NK-92 (cell line): ENCODE data around the gene GLRX5.

Source experiments
- DNase-seq: peaks from one replicate; lab custom pipeline; 2025; ENCODE audit not compliant: unreplicated experiment; lab: John Stamatoyannopoulos, UW

GLRX5 gene

DNA sequence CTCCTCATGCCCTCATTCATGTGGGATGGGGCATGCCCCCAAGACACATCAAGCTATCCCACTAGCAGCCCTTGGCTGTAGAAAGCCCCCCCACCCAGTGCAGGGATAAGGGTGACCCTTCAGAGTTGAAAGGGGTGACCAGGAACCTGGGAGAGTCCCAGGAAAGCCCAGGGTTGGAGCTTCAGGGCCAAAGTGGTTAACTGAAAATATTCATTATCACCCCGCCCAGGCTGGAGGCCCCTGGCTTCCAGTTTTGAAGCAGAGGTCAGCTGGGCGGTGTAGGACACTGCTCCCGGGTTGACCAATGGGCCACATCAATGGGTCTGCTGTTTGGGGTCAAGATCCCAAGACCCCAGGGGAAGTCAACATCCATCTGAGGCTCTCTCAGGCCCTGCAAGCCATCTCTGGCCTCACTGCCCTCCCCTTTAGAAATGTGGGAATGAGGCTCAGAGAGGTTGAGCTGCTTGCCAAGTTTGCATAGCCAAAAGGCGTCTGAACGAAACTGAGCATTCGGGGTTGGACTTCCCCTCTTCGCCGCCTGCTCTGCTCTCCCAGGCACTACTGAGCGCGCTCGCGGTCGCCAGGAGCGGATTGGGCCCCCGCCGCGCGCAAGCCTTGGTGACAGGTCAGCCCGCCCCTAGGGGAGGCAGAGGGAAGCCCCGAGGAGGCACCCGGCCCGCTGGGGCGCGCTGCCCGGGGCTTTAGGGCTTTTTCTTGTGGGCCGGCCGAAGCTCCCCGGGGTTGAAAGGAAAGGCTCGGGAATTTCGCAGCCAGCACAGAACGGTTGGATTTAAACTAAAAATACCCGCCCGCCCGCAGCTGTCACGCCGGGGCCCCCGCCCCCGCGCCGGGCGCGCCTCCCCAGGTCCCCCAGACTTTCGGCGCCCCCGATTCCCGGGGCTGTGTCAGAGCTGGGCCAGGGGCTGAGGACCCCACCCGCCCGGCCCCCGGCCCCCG, 19.0 kb upstream of the GLRX5 start:
- no peak for DNase-seq

DNA sequence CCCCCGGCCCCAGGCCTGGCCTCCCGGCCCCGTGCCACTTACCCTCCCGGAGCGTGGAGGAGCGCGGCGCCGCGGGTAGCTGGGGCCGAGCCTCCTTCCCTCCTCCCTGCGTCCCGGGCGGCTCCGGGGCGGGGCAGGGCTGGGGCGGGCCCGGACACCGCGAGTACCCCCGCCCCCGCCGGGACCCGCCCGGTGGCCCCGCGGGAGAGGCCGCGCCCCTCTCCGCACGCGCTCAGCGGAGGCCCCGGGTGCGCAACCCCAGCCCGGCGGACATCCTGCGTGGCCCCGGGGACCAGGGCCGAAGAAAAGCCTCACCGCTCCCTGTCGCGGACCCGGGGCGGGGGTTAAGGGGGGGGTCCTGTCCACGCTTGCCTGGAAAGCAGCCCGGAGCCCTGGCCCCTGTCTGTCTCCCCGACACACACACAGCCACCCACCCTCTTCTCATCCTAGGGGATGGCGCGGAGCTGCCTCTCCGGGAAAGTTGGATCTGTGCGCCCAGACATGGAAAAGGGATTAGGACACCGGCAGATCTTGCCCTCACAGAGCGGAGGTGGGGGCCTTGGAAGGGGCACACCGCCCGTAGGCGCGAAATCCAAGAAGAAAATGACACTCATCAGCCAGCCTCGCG, 18.2 kb upstream of the GLRX5 start, which contains the start of gene SYNE3:
SYNE3 (minus strand) TSS at position 97 of the 628 bp plus-strand sequence. CDS start 40,829 bp downstream, outside the sequence.
- DNase-seq: no peak

DNA sequence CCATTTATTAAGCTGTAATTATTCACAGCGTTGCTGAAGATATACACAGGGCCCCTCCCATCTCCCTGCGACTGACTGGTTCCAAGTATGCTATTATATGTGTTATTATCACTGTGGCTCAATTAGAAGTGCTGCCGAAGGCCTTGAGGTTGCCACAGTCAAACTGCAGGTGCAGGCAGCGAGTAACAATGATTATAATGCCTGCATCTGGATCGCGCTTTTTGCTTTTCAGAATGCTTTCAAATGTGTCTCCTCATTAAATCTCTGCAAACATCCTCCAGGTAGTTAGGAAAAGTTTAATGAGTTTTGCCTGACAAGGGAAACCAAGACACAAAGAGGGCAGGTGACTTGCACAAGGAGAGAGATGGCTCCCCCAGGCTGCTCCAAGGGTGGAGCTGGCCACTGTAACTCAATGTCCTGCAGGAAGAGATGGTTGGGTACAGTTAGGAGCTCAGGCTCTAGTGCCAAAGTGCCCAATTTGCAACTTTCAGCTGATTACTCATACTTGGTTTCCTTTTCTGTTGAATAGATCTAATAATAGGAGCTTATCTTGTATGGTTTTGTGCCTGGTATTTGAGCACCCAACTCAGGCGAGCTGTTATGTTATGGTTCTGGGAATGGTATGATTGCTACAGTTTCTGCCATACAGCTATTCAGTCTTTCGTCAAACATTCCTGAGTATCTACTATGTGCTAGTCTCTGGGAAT, 16.7 kb upstream of the GLRX5 start:
- DNase-seq: no peak

DNA sequence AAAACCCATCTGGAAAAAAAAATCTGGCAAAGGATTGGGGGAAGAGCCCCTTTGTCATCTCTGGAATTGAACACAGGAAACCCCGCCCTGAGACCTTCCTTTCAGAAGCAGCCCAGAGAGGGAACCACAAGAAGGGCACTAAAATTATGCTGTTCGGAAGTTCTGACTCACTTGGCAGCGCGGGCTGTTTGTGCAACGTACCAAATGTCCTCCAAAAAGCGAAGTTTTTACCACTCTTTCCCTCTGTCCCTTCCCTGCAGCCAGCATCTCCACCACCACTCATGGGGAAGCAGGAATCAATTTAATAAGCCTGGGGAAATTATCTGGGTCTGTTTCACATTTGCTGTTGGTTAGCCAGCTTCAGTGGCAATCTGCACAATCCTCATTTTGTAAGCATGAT, 15.2 kb upstream of the GLRX5 start:
- DNase-seq: no peak

DNA sequence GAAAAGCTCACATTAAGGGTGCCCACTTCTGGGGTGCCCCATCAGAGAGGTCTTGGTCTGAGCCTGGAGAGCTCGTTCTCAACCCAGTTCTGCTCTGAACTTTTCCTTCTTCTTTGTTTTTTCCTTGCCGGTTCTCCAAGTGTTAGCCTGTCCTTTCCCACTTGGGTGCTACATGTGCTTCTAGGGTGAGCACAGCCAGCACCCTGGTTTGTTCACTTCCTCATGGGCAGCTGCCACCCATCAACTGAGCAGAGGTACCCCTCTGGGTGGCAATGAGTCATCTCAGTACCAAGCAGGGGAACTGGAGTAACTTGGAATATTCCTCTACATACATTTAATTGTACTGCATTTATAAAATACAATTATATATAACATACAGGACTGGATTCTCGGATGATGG, 14.5 kb upstream of the GLRX5 start:
- no peak for DNase-seq

- no peak for DNase-seq
Observed at GRCh38 chr14:95521001-95521400, 13.8 kb upstream of the GLRX5 start.

DNA sequence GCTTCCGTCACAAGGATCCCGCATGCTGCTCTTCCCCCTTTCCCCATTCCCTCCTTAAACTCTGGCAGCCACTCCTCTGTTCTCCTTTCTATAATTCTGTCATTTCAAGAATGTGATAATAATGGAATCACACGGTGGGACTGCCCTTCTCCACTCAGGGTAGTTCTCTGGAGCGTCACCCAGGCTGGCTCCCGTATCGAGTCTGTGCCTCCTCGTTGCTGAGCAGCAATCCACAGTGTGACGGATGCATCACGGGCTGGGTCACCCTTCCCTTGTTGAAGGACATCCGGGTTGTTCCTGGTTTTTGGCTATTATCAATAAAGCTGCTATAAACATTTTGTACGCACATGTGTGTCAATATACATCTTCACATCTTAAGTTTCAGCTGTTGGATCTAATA, 12.7 kb upstream of the GLRX5 start:
- no peak for DNase-seq

DNA sequence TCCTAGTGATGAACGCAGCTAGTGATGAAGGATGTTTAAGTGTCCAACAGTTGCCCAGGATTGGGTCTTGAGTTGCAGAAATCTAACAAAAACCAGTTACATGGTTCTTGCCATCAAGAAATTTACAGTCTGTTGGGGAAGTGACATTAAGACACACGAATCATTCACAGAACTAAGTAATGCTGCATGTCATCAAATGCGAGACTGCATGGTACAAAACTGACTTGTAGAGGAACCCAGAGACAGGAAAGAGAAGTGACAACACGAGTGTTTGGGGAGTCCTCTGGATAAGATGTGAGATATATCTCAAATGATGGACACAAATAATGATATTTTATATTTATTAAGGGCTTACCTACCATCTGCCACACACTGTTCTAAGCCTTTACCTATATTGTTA, 12.3 kb upstream of the GLRX5 start:
- no peak for DNase-seq

DNA sequence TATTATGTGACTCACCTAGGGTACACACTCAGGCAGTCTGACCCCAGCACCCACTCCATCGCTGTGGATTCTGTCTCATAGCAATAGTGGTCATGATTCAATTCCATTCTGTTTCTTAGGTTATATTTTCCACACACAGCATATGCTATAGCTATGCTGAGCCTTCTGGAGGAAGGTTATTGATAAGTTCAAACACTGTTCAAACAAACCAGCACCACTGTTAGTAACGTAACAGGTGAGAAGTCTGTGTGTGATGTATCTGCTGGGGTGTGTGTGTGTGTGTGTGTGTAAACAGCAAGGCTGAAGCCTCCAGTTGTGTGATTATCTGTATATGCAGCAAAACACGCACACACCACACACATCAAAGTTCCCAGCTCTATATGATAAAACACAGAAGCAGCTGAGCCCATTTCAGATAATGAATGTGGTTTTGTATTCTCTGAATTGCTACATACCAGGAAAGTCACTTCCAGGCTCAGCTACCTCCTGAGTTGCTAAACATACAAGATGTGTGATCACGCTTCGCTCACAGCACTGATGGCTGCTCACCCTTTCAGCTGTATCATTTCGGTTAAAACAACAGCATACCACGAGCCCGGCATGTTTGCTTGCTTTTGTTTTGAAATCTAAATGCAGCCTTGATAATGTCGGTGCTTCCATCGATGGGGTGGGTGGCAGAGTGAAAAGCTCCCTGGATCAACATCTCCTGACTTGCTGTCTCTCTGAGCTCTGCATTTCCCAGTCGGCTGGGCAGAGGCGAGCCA, 11.6 kb upstream of the GLRX5 start:
- no peak for DNase-seq

DNA sequence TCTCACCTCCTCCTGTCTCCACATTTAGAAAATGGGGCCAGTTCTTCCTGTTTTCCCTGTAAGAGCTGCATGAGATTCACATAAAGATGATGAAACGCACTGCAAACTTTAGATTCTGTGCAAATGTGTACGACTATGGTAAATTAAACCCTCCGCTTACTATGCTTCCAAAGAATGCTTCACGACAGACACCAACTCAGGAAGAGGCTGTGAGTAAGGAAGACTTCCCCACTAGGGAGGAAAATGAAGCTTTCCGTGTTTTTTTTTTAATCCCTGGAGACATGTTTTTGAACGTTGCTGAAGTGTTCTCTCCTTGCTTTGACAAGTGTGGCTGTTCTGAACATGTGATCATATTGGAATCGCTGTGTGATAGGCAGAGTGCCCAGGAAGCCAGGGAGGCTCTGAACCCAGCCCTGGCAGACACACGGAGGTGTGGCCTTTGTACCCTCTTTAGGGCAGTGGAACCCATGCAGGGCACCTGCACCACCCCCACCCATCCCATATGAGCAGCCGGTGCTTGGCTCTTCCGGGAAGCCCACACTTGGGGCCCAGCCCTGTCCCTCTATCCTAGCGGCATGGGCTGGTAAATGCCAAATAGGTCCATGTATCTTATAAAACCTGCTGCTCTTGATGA, 10.9 kb upstream of the GLRX5 start:
- no peak for DNase-seq

DNA sequence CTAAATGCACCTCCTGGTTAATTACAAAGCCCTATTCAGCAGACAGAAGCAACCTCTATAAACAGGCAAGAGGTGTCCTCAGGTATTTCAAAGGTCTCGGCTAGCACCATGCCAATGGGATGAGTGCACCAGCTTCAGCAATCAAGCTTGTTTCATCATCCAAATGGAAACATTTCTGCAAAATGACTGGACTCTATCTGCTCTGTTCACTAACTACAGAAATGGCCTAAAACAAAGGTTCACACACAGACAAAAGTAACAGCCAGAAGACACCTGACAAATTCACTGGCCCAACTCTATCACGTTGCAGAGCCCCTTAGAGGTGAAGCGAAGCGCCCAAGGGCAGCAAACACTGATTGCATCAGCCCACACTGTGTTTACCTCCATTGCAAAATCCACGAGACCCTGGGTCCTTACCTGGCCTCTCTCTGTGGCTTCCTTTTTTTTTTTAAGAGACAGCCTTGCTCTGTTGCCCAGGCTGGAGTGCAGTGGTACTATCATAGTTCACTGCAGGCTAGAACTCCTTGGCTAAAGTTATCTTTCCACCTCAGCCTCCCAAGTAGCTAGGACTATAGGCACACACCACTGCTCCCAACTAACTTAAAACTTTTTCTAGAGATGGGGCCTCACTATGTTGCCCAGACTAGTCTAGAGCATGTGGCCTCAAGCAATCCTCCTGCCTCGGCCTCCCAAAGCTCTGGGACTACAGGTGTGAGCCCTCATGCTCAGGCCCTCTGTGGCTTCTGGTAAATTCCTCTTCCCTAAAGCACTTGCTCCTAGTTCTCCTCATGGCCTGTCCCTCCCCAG, 9.9 kb upstream of the GLRX5 start:
- no peak for DNase-seq

DNA sequence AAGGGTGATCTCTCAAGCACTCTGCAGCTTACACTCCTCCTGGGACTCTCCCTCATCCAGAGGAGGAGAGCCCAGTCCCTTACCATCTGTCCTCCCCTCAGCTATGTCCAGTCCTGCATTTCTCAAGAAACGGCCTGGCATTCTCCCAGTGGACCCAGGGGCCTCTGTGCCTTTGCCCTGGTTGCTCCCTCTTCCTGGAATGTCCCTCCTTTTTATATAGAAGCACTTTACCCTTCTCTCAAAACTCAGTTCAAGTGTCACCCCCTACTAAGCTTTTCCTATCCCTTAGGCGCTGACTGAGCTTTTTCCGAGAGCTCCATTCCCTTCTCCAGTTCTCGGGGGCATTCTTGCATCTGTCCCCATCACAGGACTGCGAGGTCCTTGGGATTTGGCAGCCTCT, 8.9 kb upstream of the GLRX5 start:
- DNase-seq: no peak

- no peak for DNase-seq
Observed at GRCh38 chr14:95526483-95527386, 8.1 kb upstream of the GLRX5 start.

- DNase-seq: no peak
Observed at GRCh38 chr14:95527387-95528002, 7.4 kb upstream of the GLRX5 start.

GRCh38 chr14:95529216-95529615, 5.6 kb upstream of the GLRX5 start:
- no peak for DNase-seq

GRCh38 chr14:95530473-95531276, 4.2 kb upstream of the GLRX5 start:
- DNase-seq: no peak

GRCh38 chr14:95531473-95531872, 3.4 kb upstream of the GLRX5 start:
- DNase-seq: no peak
